OCI-LY7 (cell line): ENCODE data around the gene ST6GALNAC2. TPM values are rescaled to one million over a fixed set of nuclear protein-coding genes. Genes with fewer than 3 reads are reported as not detected.

Experiments
- BruUV-seq: library from RNA; stranded (reverse); fragments of 400-500 nt; replicated peaks from 2 replicates; lab custom pipeline; 2021; lab: Mats Ljungman, UMichigan
- CTCF ChIA-PET: fragments of 300-600 bp; sonication (Branson Sonifier 250); formaldehyde crosslinking; loops from one replicate; lab custom pipeline; 2022; ENCODE audit warnings: antibody characterized with exemption; ENCODE audit not compliant: unreplicated experiment; lab: Charles Lee
- POLR2A ChIA-PET: fragments of 300-600 bp; sonication (Branson Sonifier 250); formaldehyde crosslinking; loops from one replicate; lab custom pipeline; 2022; ENCODE audit warnings: antibody characterized with exemption; lab: Charles Lee
- DNase-seq: peaks from one replicate; pipeline ENCODE4 v3.0.0-alpha.2; 2015; ENCODE audit warnings: low spot score
- H2AFZ ChIP-seq: fragments of 200-600 bp; sonication (generic), shearing (Covaris generic); 2 replicates; pipeline ENCODE4 v1.6.1; 2014; ENCODE audit warnings: mild to moderate bottlenecking, antibody characterized with exemption, low read length, moderate library complexity
- H3K27ac ChIP-seq: fragments of 200-600 bp; sonication (generic); 2 replicates; pipeline ENCODE4 v1.5.1; 2014; ENCODE audit warnings: mixed run types, low read depth, mild to moderate bottlenecking, moderate library complexity, low read length, inconsistent platforms; ENCODE audit not compliant: poor library complexity, severe bottlenecking
- H3K36me3 ChIP-seq: fragments of 200-600 bp; sonication (generic); 2 replicates; pipeline ENCODE4 v1.6.1; 2014; ENCODE audit warnings: mild to moderate bottlenecking, antibody characterized with exemption, low read length, moderate library complexity, mixed read lengths; ENCODE audit not compliant: insufficient read depth
- H3K4me1 ChIP-seq: fragments of 200-600 bp; sonication (generic); 2 replicates; pipeline ENCODE4 v1.5.1; 2014; ENCODE audit warnings: mild to moderate bottlenecking, low read length; ENCODE audit not compliant: insufficient read depth, poor library complexity, severe bottlenecking
- H3K4me2 ChIP-seq: fragments of 200-600 bp; sonication (generic); 2 replicates; pipeline ENCODE4 v1.6.1; 2014; ENCODE audit warnings: mild to moderate bottlenecking, low read length
- H3K4me3 ChIP-seq: fragments of 200-600 bp; sonication (generic); 2 replicates; pipeline ENCODE4 v1.5.1; 2014; ENCODE audit warnings: mild to moderate bottlenecking, low read depth, low read length; ENCODE audit not compliant: poor library complexity, severe bottlenecking
- H3K79me2 ChIP-seq: fragments of 200-600 bp; sonication (generic); 2 replicates; pipeline ENCODE4 v1.6.1; 2016; ENCODE audit warnings: low read depth, mild to moderate bottlenecking, low read length, moderate library complexity, mixed read lengths; ENCODE audit not compliant: insufficient read depth
- H3K9me2 ChIP-seq: fragments of 200-600 bp; sonication (generic); 2 replicates; pipeline ENCODE4 v1.6.1; 2016; ENCODE audit warnings: mild to moderate bottlenecking, low read length, mixed read lengths; ENCODE audit not compliant: insufficient read depth
- H3K9me3 ChIP-seq: fragments of 200-600 bp; sonication (generic); 2 replicates; pipeline ENCODE4 v1.6.1; 2014; ENCODE audit warnings: mild to moderate bottlenecking, mixed run types, low read length, mixed read lengths
- H4K20me1 ChIP-seq: fragments of 200-600 bp; sonication (generic); 2 replicates; pipeline ENCODE4 v1.6.1; 2014; ENCODE audit warnings: mild to moderate bottlenecking, antibody characterized with exemption, low read length, moderate library complexity, mixed read lengths; ENCODE audit not compliant: insufficient read depth
- EZH2phosphoT487 ChIP-seq: fragments of 200-600 bp; sonication (generic); IDR thresholded peaks from 2 replicates; pipeline ENCODE4 v1.6.1; 2018; ENCODE audit warnings: low read depth, borderline replicate concordance, mild to moderate bottlenecking, mixed run types, antibody characterized with exemption, low read length, moderate library complexity, mixed read lengths
- intact Hi-C: fragments of 100-400 bp; cut with micrococcal nuclease; formaldehyde crosslinking; loops from one replicate; pipeline ENCODE4 v1.10.0; 2022; ENCODE audit not compliant: unreplicated experiment
- total RNA-seq, 2 experiments: library from RNA; depleted of rRNA in 1 of 2; stranded (reverse); fragments of >200 nt in 1 of 2; shearing (Covaris generic) in 1 of 2; gene quantifications; 2 replicates each; pipeline ENCODE4 v1.2.3, GENCODE V29; 2014 to 2022
- TF ChIP-seq, protein P1 (sequence below): fragments of 200-600 bp; sonication (generic); conservative IDR thresholded peaks from 2 replicates; pipeline ENCODE4 v1.5.1; 2014; ENCODE audit warnings: mild to moderate bottlenecking, antibody characterized with exemption, low read length, moderate library complexity, mixed read lengths

Gene ST6GALNAC2
- total RNA-seq, 2 experiments from 2014 or later = not detected

DNA sequence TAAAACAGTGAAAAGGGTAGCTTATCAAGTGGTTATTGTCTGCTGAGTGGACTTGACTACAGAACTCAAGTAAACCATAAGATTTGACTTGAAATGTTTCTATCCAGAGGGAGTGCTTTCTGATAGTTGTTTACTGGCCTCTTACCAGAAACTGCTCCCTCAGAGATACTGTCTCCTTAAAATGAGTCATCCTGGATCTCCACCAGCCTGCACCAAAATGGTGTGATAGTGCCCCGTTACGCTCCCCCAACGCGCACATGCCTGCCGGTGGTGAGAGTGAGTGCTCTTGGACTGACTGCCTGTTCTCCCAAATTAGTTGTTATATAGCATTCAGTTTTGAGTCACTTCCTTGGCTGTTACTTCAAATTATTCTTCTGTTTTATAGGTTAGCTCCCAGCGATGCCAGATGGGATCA lies 22.9 kb downstream of the ST6GALNAC2 start:
- no peak for DNase-seq
- CTCF ChIA-PET = interaction anchor here (0.6 kb wide), 1 partner anchor 521 kb away, joined by 4 read pairs; no protein-coding TSS in a partner anchor
- Histone ChIP-seq H3K4me1 (peaks cover 60% of the 10 kb centered on the region), H3K79me2 (peaks cover 51% of the 10 kb centered on the region), H4K20me1 (peaks cover 45% of the 10 kb centered on the region), H3K36me3 (peaks cover 92% of the 10 kb centered on the region), H3K27ac (no peak overlapping the region), H3K4me2 (no peak overlapping the region), H3K9me2 (no peaks in the 10 kb centered on the region), H3K9me3 (no peaks in the 10 kb centered on the region), H3K4me3 (no peak overlapping the region), H2AFZ (no peak overlapping the region)
- intact Hi-C loops = no loop called here
- POLR2A ChIA-PET = interaction anchor here (0.6 kb wide), 2 partner anchors 198 to 232 kb away, joined by 3 to 7 read pairs; no protein-coding TSS in a partner anchor
- no TSS peak for BruUV-seq
- TF ChIP-seq, protein P1, sequence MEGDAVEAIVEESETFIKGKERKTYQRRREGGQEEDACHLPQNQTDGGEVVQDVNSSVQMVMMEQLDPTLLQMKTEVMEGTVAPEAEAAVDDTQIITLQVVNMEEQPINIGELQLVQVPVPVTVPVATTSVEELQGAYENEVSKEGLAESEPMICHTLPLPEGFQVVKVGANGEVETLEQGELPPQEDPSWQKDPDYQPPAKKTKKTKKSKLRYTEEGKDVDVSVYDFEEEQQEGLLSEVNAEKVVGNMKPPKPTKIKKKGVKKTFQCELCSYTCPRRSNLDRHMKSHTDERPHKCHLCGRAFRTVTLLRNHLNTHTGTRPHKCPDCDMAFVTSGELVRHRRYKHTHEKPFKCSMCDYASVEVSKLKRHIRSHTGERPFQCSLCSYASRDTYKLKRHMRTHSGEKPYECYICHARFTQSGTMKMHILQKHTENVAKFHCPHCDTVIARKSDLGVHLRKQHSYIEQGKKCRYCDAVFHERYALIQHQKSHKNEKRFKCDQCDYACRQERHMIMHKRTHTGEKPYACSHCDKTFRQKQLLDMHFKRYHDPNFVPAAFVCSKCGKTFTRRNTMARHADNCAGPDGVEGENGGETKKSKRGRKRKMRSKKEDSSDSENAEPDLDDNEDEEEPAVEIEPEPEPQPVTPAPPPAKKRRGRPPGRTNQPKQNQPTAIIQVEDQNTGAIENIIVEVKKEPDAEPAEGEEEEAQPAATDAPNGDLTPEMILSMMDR = no peak
- TF ChIP-seq EZH2phosphoT487 = no peak

DNA sequence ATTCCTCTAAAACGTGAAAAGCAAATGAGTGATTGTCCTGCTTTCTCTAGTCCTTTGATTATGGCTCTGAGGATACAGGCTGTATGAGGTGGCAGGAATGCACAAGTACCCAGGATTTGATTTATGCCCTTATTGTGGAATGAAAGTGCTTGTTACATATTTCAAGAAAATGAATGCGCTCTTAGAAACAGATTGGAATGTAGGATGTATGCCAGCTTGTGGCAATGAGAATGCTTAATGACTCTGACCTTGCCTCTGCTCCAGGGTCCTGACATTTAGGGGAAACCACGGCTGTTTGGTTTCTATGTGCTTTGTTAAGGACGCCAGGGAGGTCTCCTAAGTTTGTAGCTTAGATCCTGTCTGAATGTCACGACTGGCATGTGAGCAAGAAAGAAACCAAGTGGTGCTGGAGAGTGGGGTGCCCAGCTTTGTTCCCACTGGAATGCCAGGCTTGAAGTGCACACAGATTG lies 23.8 kb downstream of the ST6GALNAC2 start:
- DNase-seq = no peak
- POLR2A ChIA-PET = interaction anchor here (0.8 kb wide), 1 partner anchor 584 kb away, joined by 5 read pairs; no protein-coding TSS in a partner anchor
- CTCF ChIA-PET = interaction anchor here (0.6 kb wide), 1 partner anchor 522 kb away, joined by 4 read pairs; no protein-coding TSS in a partner anchor
- Histone ChIP-seq H4K20me1 (peaks cover 45% of the 10 kb centered on the region), H3K27ac (no peak overlapping the region), H3K4me1 (peaks cover 54% of the 10 kb centered on the region), H3K4me2 (peak overlapping the region; percentile 84), H3K9me2 (no peaks in the 10 kb centered on the region), H3K79me2 (peaks cover 57% of the 10 kb centered on the region), H3K36me3 (peaks cover 84% of the 10 kb centered on the region), H3K4me3 (peak overlapping the region; percentile 77), H3K9me3 (no peaks in the 10 kb centered on the region), H2AFZ (no peak overlapping the region)
- TF ChIP-seq, protein P1 = no peak
- no peak for TF ChIP-seq EZH2phosphoT487
- BruUV-seq = no TSS peak
- intact Hi-C loops = no loop called here

DNA sequence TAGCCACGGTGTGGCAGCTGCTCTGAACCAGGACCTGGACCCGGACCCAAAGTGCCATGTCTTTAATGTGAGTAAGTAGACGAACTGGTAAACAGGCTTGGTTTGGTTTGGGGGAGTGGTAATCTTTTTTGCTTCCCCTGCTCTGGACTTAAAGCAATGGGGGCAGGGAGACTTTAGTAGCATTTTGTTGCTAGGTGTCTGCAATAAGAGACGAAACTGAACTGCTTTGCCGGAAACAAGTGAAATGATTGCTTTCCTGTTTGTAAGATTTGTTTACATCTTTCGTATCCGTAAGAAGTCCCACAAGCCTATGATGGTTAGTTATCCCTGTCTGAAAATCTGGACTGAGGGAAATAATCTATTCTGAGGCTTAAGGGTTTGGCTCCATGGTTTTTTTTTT lies 24.3 kb downstream of the ST6GALNAC2 start:
- H2AFZ ChIP-seq = no peak overlapping the region
- no peaks in the 10 kb centered on the region for H3K9me2 ChIP-seq
- TF ChIP-seq EZH2phosphoT487 = no peak
- TF ChIP-seq, protein P1 = no peak
- H3K9me3 ChIP-seq = no peaks in the 10 kb centered on the region
- H3K27ac ChIP-seq = peak overlapping the region; percentile 28
- no TSS peak for BruUV-seq
- peaks cover 45% of the 10 kb centered on the region for H4K20me1 ChIP-seq
- H3K4me3 ChIP-seq = peak overlapping the region; percentile 77
- POLR2A ChIA-PET = interaction anchor here (0.8 kb wide), 1 partner anchor 584 kb away, joined by 5 read pairs; no protein-coding TSS in a partner anchor
- intact Hi-C loops = no loop called here
- H3K4me1 ChIP-seq = peaks cover 54% of the 10 kb centered on the region
- H3K79me2 ChIP-seq = peaks cover 62% of the 10 kb centered on the region
- CTCF ChIA-PET = no interaction called here
- peaks cover 79% of the 10 kb centered on the region for H3K36me3 ChIP-seq
- H3K4me2 ChIP-seq = peak overlapping the region; percentile 84
- DNase-seq = peak; percentile 28
